Panc1 (cell line): ENCODE data around the gene CAPN3.

Source experiments
- CTCF ChIP-seq: fragments of 450-650 bp; IDR thresholded peaks from 2 replicates; pipeline ENCODE4 v1.5.1; 2017; ENCODE audit warnings: mild to moderate bottlenecking
- POLR2AphosphoS5 ChIP-seq: IDR thresholded peaks from 2 replicates; pipeline ENCODE4 v1.6.1; 2012; ENCODE audit warnings: mild to moderate bottlenecking, low read depth, low read length, moderate library complexity
- REST ChIP-seq, 2 experiments: IDR thresholded peaks; 2 replicates each; pipeline ENCODE4 v1.6.1; 2011 to 2012; ENCODE audit warnings: low read depth in 2 of 2, control low read depth in 1 of 2, low read length in 1 of 2, mild to moderate bottlenecking in 1 of 2, moderate library complexity in 1 of 2; ENCODE audit not compliant: insufficient read depth in 1 of 2
- TCF7L2 ChIP-seq: IDR thresholded peaks from 2 replicates; pipeline ENCODE4 v1.6.1; 2011; ENCODE audit warnings: mild to moderate bottlenecking, low read depth, low read length, inconsistent platforms

- TF ChIP-seq POLR2AphosphoS5 (no peak), CTCF (no peak), REST (IDR thresholded peaks at IDR 0.05; ENCODE audit: insufficient read depth in 1 of 2, low read depth in 2 of 2, low read length in 1 of 2) (no peak), TCF7L2 (no peak)
These were observed 43.3 kb downstream of the CAPN3 start for GRCh38 chr15:42402455-42403205.
